ENCODE data around the gene ALG14.

Gene ALG14

GRCh38 chr1:95097426-95097825, 24.7 kb upstream of the ALG14 start:
- Histone ChIP-seq H3K27ac (ENCODE audit: low read length) (no peak overlapping the region), H3K4me2 (ENCODE audit: low read length) (no peak overlapping the region), H3K9ac (ENCODE audit: low read length) (no peak overlapping the region), H3K9me3 (ENCODE audit: insufficient read depth, low read length) (no peaks in the 10 kb centered on the region), H3K79me2 (ENCODE audit: low read length) (no peaks in the 10 kb centered on the region), H3K4me1 (ENCODE audit: low read length) (peaks cover 55% of the 10 kb centered on the region), H3K27me3 (ENCODE audit: low read depth, low read length) (no peaks in the 10 kb centered on the region), H3K4me3 (ENCODE audit: low read length) (no peak overlapping the region), H2AFZ (ENCODE audit: low read depth, low read length) (no peak overlapping the region), H4K20me1 (ENCODE audit: insufficient read depth, low read length) (no peaks in the 10 kb centered on the region), H3K36me3 (replicated peaks; ENCODE audit: low read depth, low read length) (no peaks in the 10 kb centered on the region)
- TF ChIP-seq CTCF (IDR thresholded peaks at IDR 0.05; ENCODE audit: low read depth, low read length) (no peak), EZH2phosphoT487 (IDR thresholded peaks at IDR 0.05; ENCODE audit: low read depth) (no peak)

- peak overlapping the region; percentile 45; the same call in 1 of the 2 replicates for H3K9ac ChIP-seq (ENCODE audit: low read length)
- H3K27me3 ChIP-seq (ENCODE audit: low read depth, low read length), result no peaks in the 10 kb centered on the region
- no peak overlapping the region for H2AFZ ChIP-seq (ENCODE audit: low read depth, low read length)
- no peaks in the 10 kb centered on the region for H3K36me3 ChIP-seq (replicated peaks; ENCODE audit: low read depth, low read length)
- H3K79me2 ChIP-seq (ENCODE audit: low read length), result no peaks in the 10 kb centered on the region
- no peaks in the 10 kb centered on the region for H3K9me3 ChIP-seq (ENCODE audit: insufficient read depth, low read length)
- H3K4me3 ChIP-seq (ENCODE audit: low read length), result peak overlapping the region; percentile 34
- no peak for TF ChIP-seq EZH2phosphoT487 (IDR thresholded peaks at IDR 0.05; ENCODE audit: low read depth)
- no peak for TF ChIP-seq CTCF (IDR thresholded peaks at IDR 0.05; ENCODE audit: low read depth, low read length)
- peaks cover 55% of the 10 kb centered on the region for H3K4me1 ChIP-seq (ENCODE audit: low read length)
- H3K4me2 ChIP-seq (ENCODE audit: low read length), result peak overlapping the region; percentile 76
- no peaks in the 10 kb centered on the region for H4K20me1 ChIP-seq (ENCODE audit: insufficient read depth, low read length)
- peak overlapping the region; percentile 88 for H3K27ac ChIP-seq (ENCODE audit: low read length)
Measured at GRCh38 chr1:95096218-95096841, 23.6 kb upstream of the ALG14 start.

- peak overlapping the region; percentile 52 for H3K4me3 ChIP-seq (ENCODE audit: low read length)
- peak overlapping the region; percentile 50; the same call in 1 of the 2 replicates for H3K9ac ChIP-seq (ENCODE audit: low read length)
- peak overlapping the region; percentile 88 for H3K27ac ChIP-seq (ENCODE audit: low read length)
- H3K79me2 ChIP-seq (ENCODE audit: low read length), result no peaks in the 10 kb centered on the region
- peak overlapping the region; percentile 76 for H3K4me2 ChIP-seq (ENCODE audit: low read length)
- no peaks in the 10 kb centered on the region for H4K20me1 ChIP-seq (ENCODE audit: insufficient read depth, low read length)
- no peaks in the 10 kb centered on the region for H3K27me3 ChIP-seq (ENCODE audit: low read depth, low read length)
- TF ChIP-seq CTCF (IDR thresholded peaks at IDR 0.05; ENCODE audit: low read depth, low read length) (no peak), EZH2phosphoT487 (IDR thresholded peaks at IDR 0.05; ENCODE audit: low read depth) (no peak)
- no peaks in the 10 kb centered on the region for H3K36me3 ChIP-seq (replicated peaks; ENCODE audit: low read depth, low read length)
- no peaks in the 10 kb centered on the region for H3K9me3 ChIP-seq (ENCODE audit: insufficient read depth, low read length)
- H2AFZ ChIP-seq (ENCODE audit: low read depth, low read length), result no peak overlapping the region
- peaks cover 55% of the 10 kb centered on the region for H3K4me1 ChIP-seq (ENCODE audit: low read length)
Measured at GRCh38 chr1:95095833-95096217, 23.1 kb upstream of the ALG14 start.

- Histone ChIP-seq H3K9ac (ENCODE audit: low read length) (peak overlapping the region; percentile 1; the same call in 1 of the 2 replicates), H3K36me3 (replicated peaks; ENCODE audit: low read depth, low read length) (no peaks in the 10 kb centered on the region), H4K20me1 (ENCODE audit: insufficient read depth, low read length) (no peaks in the 10 kb centered on the region), H3K79me2 (ENCODE audit: low read length) (no peaks in the 10 kb centered on the region), H3K4me1 (ENCODE audit: low read length) (peaks cover 55% of the 10 kb centered on the region), H3K9me3 (ENCODE audit: insufficient read depth, low read length) (no peaks in the 10 kb centered on the region), H3K27ac (ENCODE audit: low read length) (peak overlapping the region; percentile 88), H3K27me3 (ENCODE audit: low read depth, low read length) (no peaks in the 10 kb centered on the region), H3K4me3 (ENCODE audit: low read length) (peak overlapping the region; percentile 2; the same call in 1 of the 2 replicates), H3K4me2 (ENCODE audit: low read length) (peak overlapping the region; percentile 76), H2AFZ (ENCODE audit: low read depth, low read length) (0 out of 2 replicates have a peak overlapping the region, but pooled peaks have one; percentile 21)
- TF ChIP-seq CTCF (IDR thresholded peaks at IDR 0.05; ENCODE audit: low read depth, low read length), result no peak
- TF ChIP-seq EZH2phosphoT487 (IDR thresholded peaks at IDR 0.05; ENCODE audit: low read depth), result no peak
Measured at GRCh38 chr1:95094923-95095322, 22.2 kb upstream of the ALG14 start.
